ENCODE measurements around the gene KRTAP5-5.
"Not testable (repeated sequence)": the region's sequence is repeated elsewhere in the genome, so short reads cannot be mapped to it uniquely, and the experiment has no call there.

Gene KRTAP5-5

DNA sequence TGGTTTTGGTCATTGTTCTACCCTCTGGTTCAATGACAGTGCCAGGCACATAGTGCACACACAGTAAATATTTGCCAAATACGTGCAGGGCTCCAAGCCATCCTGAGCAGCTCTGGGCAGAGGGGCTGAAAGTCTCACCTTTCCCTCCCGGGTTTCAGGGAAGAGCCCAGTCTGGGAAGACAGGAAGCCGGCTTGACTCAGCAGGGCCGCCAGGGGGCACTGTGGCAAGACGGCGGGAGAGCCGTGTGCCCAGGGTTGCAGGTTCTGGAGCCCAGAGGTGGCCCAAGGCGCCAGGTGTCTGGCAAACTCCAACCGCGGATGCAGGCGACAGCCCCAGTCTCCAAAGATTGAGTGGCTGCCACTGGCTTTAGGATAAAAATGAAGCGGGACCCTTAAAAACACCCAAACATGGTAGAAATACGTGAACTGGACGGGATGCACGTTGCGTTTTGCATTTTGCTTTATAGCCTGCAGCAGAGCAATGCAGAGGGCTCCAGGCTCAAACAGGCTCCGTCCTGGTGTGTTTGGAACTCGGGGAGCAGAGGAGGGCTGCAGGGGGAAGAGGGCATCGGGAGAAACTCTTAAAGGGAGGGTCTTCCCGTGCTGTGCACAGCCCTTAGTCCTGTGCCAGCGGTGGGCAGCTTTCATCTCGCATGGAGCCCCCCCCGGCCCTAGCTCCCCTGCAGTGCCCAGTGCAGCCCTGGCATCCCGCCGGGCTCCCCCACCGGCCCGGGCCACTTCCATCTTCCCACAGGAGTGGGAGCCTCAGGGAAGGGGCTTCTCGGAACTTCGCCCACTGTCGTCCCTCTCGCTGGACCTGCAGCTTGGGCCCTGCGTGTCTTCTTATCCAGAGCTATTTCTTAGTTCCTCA lies 10.7 kb downstream of the KRTAP5-5 start:
- no peak overlapping the region for H2AFZ ChIP-seq (ENCODE audit: low read depth, low read length)
- no peaks in the 10 kb centered on the region for H3K36me3 ChIP-seq (ENCODE audit: insufficient read depth, low read length)
- H3K4me1 ChIP-seq (ENCODE audit: insufficient read depth, low read length) = no peaks in the 10 kb centered on the region
- no peaks in the 10 kb centered on the region for H3K9me3 ChIP-seq (ENCODE audit: low read length)
- peaks cover 38% of the 10 kb centered on the region for H3K27me3 ChIP-seq (ENCODE audit: insufficient read depth, low read length)
- H3K4me3 ChIP-seq (ENCODE audit: low read length) = no peak overlapping the region

DNA sequence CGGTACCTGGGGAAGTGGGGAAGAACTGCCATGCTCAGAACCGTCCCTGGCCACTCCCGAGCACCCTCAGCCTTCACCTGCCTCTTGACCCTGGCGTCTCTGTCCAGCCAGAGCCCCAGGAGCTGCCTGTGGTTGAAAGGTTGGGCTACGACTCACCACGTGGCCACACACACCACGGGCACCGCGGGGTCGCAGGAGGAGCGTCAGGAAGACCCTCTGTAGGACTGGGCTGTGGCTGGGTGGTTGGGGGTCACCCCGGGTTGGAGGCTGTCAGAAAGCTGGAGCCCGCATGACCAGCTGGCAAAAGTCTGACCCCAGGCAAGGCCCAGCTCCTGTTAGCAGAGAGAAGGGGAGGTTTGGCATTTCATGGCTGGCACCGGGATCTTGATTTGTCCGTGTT lies 11.5 kb downstream of the KRTAP5-5 start:
- H3K27me3 ChIP-seq (ENCODE audit: insufficient read depth, low read length) = peaks cover 43% of the 10 kb centered on the region
- no peaks in the 10 kb centered on the region for H3K9me3 ChIP-seq (ENCODE audit: low read length)
- no peak overlapping the region for H3K4me3 ChIP-seq (ENCODE audit: low read length)
- H2AFZ ChIP-seq (ENCODE audit: low read depth, low read length) = no peak overlapping the region
- no peaks in the 10 kb centered on the region for H3K4me1 ChIP-seq (ENCODE audit: insufficient read depth, low read length)
- no peaks in the 10 kb centered on the region for H3K36me3 ChIP-seq (ENCODE audit: insufficient read depth, low read length)

GRCh38 chr11:1642288-1643145 lies 12.9 kb downstream of the KRTAP5-5 start:
- no peaks in the 10 kb centered on the region for H3K36me3 ChIP-seq (ENCODE audit: insufficient read depth, low read length)
- H3K27me3 ChIP-seq (ENCODE audit: insufficient read depth, low read length) = peaks cover 40% of the 10 kb centered on the region
- H3K9me3 ChIP-seq (ENCODE audit: low read length) = no peaks in the 10 kb centered on the region
- no peak overlapping the region for H3K4me3 ChIP-seq (ENCODE audit: low read length)
- no peak overlapping the region for H2AFZ ChIP-seq (ENCODE audit: low read depth, low read length)
- no peaks in the 10 kb centered on the region for H3K4me1 ChIP-seq (ENCODE audit: insufficient read depth, low read length)

DNA sequence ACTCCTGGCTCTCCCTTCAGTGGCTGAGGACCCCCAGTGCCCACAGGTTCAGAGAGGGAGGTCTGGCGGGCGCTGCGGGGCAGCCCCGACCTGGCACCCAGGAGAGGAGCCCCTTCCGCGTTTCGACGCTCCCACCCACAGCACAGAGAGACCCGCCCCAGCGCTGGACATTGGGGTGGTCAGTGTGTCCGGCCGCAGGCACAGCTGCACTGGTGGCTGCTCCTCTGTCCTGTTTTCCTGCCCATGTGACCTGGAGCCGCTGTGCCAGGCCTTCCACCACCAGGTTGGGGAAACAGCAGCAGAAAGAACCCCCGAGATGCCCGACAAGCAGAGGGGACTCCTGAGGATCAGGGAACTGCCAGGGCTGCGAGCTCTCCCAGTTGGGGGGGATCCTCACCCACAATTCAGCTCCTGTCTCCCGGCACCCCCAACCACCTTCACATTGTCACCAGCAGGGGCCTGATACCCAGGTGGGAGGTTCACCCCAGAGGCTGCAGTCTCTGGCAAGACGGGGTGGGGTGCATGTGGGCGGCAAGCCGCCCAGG lies 13.6 kb downstream of the KRTAP5-5 start:
- H3K4me1 ChIP-seq (ENCODE audit: insufficient read depth, low read length) = no peaks in the 10 kb centered on the region
- H2AFZ ChIP-seq (ENCODE audit: low read depth, low read length) = no peak overlapping the region
- peaks cover 40% of the 10 kb centered on the region for H3K27me3 ChIP-seq (ENCODE audit: insufficient read depth, low read length)
- H3K4me3 ChIP-seq (ENCODE audit: low read length) = no peak overlapping the region
- H3K36me3 ChIP-seq (ENCODE audit: insufficient read depth, low read length) = no peaks in the 10 kb centered on the region
- no peaks in the 10 kb centered on the region for H3K9me3 ChIP-seq (ENCODE audit: low read length)

- Histone ChIP-seq H2AFZ (ENCODE audit: low read depth, low read length) (no peak overlapping the region), H3K9me3 (ENCODE audit: low read length) (no peaks in the 10 kb centered on the region), H3K27me3 (ENCODE audit: insufficient read depth, low read length) (peaks cover 31% of the 10 kb centered on the region), H3K4me3 (ENCODE audit: low read length) (no peak overlapping the region), H3K4me1 (ENCODE audit: insufficient read depth, low read length) (peaks cover 2% of the 10 kb centered on the region), H3K36me3 (ENCODE audit: insufficient read depth, low read length) (no peaks in the 10 kb centered on the region)
Measured at GRCh38 chr11:1644601-1645356, 15.2 kb downstream of the KRTAP5-5 start.

DNA sequence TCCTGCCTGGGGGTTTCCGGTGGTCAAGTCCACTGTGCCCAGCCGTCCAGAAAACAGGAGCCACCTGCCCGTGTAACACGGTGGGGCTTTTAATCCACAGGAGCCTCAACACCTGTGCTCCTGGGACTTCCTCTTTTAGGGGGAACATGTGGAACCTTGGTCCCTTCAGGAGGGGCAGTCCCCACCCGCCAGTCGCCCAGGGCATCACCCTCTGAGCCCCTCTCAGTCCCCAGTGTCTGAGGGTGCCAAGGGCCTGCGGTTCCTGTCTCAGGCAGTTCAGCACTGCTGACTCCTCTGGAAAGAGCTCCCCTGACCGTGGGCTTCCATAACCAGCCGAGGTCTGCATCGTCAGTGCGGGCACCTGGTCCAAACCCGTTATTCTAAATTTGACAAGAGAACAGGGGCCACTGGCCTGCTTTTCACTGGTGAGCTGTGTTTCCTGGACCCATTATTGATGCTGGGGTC lies 15.8 kb downstream of the KRTAP5-5 start:
- Histone ChIP-seq H2AFZ (ENCODE audit: low read depth, low read length) (no peak overlapping the region), H3K9me3 (ENCODE audit: low read length) (no peaks in the 10 kb centered on the region), H3K4me1 (ENCODE audit: insufficient read depth, low read length) (peaks cover 2% of the 10 kb centered on the region), H3K36me3 (ENCODE audit: insufficient read depth, low read length) (no peaks in the 10 kb centered on the region), H3K4me3 (ENCODE audit: low read length) (no peak overlapping the region), H3K27me3 (ENCODE audit: insufficient read depth, low read length) (peaks cover 27% of the 10 kb centered on the region)

GRCh38 chr11:1646540-1646939 lies 17.0 kb downstream of the KRTAP5-5 start:
- H3K9me3 ChIP-seq (ENCODE audit: low read length); H3K4me1 ChIP-seq (ENCODE audit: insufficient read depth, low read length); H3K36me3 ChIP-seq (ENCODE audit: insufficient read depth, low read length); H2AFZ ChIP-seq (ENCODE audit: low read depth, low read length); H3K4me3 ChIP-seq (ENCODE audit: low read length): not testable (repeated sequence)
- peaks cover 25% of the 10 kb centered on the region for H3K27me3 ChIP-seq (ENCODE audit: insufficient read depth, low read length)

DNA sequence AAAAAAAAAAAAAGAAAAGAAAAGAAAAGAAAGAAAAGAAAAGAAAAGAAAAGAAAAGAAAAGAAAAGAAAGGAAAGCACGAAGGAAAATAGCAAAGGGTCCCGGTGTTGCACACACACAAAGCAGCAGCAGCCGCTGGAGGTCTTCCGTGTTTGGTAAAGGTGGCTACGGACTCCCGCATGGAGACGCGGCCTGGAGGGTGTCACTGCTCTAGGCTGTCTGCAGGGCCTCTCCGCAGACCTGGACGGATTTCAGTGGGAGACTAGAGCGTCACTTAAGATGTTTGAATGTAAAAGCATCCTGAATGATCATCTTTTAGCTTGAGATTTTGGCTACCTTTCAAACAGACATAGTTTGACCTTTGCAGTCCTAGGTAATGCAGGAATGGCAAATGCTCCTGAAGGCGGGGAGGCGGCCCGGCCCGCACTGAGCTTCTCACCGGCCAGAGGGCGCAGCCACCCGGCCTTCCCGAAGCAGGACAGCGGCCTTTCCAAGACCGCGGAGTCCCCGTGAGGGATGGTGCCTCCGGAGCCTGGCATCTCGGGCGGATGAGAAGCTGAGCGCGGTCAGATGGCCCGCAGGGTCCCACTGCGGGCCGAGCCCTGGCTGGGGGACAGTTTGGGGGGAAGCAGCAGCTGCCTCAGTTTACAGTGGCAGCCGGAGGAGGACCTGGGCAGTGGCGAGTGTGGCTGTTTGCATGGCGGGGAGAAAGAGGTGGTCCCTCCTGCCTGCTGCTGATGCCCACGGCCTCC lies 18.5 kb downstream of the KRTAP5-5 start:
- H3K36me3 ChIP-seq (ENCODE audit: insufficient read depth, low read length) = no peaks in the 10 kb centered on the region
- peaks cover 22% of the 10 kb centered on the region for H3K27me3 ChIP-seq (ENCODE audit: insufficient read depth, low read length)
- no peak overlapping the region for H2AFZ ChIP-seq (ENCODE audit: low read depth, low read length)
- H3K9me3 ChIP-seq (ENCODE audit: low read length) = no peaks in the 10 kb centered on the region
- peaks cover 2% of the 10 kb centered on the region for H3K4me1 ChIP-seq (ENCODE audit: insufficient read depth, low read length)
- H3K4me3 ChIP-seq (ENCODE audit: low read length) = no peak overlapping the region

DNA sequence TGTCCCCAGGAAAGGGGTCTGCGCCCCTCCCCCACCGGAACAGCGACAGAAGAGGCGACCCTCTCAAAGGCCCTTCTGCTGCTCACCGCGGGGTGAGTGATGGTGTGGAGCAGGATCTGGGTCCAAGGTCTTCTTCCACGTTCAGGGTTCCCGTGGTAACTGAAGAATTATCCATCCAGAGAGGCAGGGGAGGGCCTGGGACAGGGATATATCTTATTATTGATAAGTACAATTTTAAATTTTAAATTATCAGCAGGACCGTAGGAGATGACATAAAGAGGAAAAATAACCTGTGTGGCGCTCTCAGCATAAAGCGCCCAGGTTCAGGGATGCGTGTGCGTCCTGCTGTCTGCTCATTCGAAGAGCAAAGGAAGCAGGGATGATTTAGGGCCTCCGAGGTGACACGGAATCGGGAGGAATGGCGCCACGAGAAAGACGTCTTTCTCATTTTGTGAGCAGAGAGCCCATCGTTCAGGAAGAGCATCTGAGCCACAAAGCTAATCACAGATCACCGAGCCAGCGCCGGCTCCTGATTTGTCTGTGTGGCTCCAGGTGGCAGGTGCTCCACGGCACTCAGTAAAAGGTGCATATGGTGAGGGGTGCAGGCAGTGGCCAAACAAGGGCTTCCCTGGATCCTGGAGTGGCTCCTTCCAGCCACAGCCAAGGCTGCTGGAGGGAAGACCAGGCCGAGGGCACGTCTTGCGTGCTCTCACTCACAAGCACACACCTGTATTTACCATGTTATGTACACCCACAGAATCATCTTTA lies 19.3 kb downstream of the KRTAP5-5 start:
- H2AFZ ChIP-seq (ENCODE audit: low read depth, low read length) = no peak overlapping the region
- H3K36me3 ChIP-seq (ENCODE audit: insufficient read depth, low read length) = no peaks in the 10 kb centered on the region
- H3K27me3 ChIP-seq (ENCODE audit: insufficient read depth, low read length) = peaks cover 18% of the 10 kb centered on the region
- H3K4me1 ChIP-seq (ENCODE audit: insufficient read depth, low read length) = peaks cover 2% of the 10 kb centered on the region
- no peak overlapping the region for H3K4me3 ChIP-seq (ENCODE audit: low read length)
- H3K9me3 ChIP-seq (ENCODE audit: low read length) = no peaks in the 10 kb centered on the region

- no peak overlapping the region for H2AFZ ChIP-seq (ENCODE audit: low read depth, low read length)
- H3K4me1 ChIP-seq (ENCODE audit: insufficient read depth, low read length) = peaks cover 2% of the 10 kb centered on the region
- peaks cover 14% of the 10 kb centered on the region for H3K27me3 ChIP-seq (ENCODE audit: insufficient read depth, low read length)
- H3K9me3 ChIP-seq (ENCODE audit: low read length) = no peaks in the 10 kb centered on the region
- H3K4me3 ChIP-seq (ENCODE audit: low read length) = no peak overlapping the region
- no peaks in the 10 kb centered on the region for H3K36me3 ChIP-seq (ENCODE audit: insufficient read depth, low read length)
Measured at GRCh38 chr11:1650034-1650917, 20.7 kb downstream of the KRTAP5-5 start.

DNA sequence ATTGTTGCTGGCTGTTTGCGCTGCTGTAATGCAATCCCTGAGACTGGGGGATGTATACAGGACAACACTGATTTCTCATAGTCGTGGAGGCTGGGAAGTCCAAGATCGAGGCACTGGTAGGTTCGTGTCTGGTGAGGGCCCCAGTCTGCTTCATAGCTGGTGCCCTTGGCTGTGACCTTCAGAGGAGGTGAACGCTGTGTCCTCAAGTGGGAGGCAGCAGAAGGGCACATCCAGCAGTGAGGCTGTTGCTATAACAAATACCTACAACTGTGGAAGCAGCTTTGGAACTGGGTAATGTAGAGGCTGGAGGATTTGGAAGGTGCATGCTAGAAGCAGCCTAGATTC lies 21.3 kb downstream of the KRTAP5-5 start:
- H3K9me3 ChIP-seq (ENCODE audit: low read length) = no peaks in the 10 kb centered on the region
- no peak overlapping the region for H2AFZ ChIP-seq (ENCODE audit: low read depth, low read length)
- peaks cover 2% of the 10 kb centered on the region for H3K4me1 ChIP-seq (ENCODE audit: insufficient read depth, low read length)
- H3K27me3 ChIP-seq (ENCODE audit: insufficient read depth, low read length) = peaks cover 13% of the 10 kb centered on the region
- no peak overlapping the region for H3K4me3 ChIP-seq (ENCODE audit: low read length)
- no peaks in the 10 kb centered on the region for H3K36me3 ChIP-seq (ENCODE audit: insufficient read depth, low read length)
